Ishikawa (cell line): ENCODE results near the gene GSTA2.

Experiments used
- CEBPB ChIP-seq: IDR thresholded peaks from 2 replicates; pipeline ENCODE4 v1.6.1; 2012
- CREB1 ChIP-seq: IDR thresholded peaks from 2 replicates; pipeline ENCODE4 v1.6.1; 2012; ENCODE audit warnings: low read depth
- EGR1 ChIP-seq: IDR thresholded peaks from 2 replicates; pipeline ENCODE4 v1.6.1; 2012
- EP300 ChIP-seq: IDR thresholded peaks from 2 replicates; pipeline ENCODE4 v1.6.1; 2012; ENCODE audit warnings: borderline replicate concordance
- FOXM1 ChIP-seq: IDR thresholded peaks from 2 replicates; pipeline ENCODE4 v1.6.1; 2012; ENCODE audit warnings: low read depth, borderline replicate concordance
- NFIC ChIP-seq: IDR thresholded peaks from 2 replicates; pipeline ENCODE4 v1.6.1; 2012
- RAD21 ChIP-seq: IDR thresholded peaks from 2 replicates; pipeline ENCODE4 v1.6.1; 2012; ENCODE audit warnings: low read depth
- TAF1 ChIP-seq: IDR thresholded peaks from 2 replicates; pipeline ENCODE4 v1.6.1; 2012; ENCODE audit warnings: low read depth, mild to moderate bottlenecking
- TCF12 ChIP-seq: IDR thresholded peaks from 2 replicates; pipeline ENCODE4 v1.6.1; 2012; ENCODE audit warnings: low read depth
- TEAD4 ChIP-seq: IDR thresholded peaks from 2 replicates; pipeline ENCODE4 v1.6.1; 2012
- YY1 ChIP-seq: IDR thresholded peaks from 2 replicates; pipeline ENCODE4 v1.6.1; 2012; ENCODE audit warnings: low read depth
- ZBTB7A ChIP-seq: IDR thresholded peaks from 2 replicates; pipeline ENCODE4 v1.6.1; 2012; ENCODE audit warnings: low read depth
- TF ChIP-seq, protein P1 (sequence below): IDR thresholded peaks from 2 replicates; pipeline ENCODE4 v1.6.1; 2012
- TF ChIP-seq, protein P2 (sequence below): IDR thresholded peaks from 2 replicates; pipeline ENCODE4 v1.6.1; 2012; ENCODE audit warnings: low read depth, mild to moderate bottlenecking
- TF ChIP-seq, protein P3 (sequence below): IDR thresholded peaks from 2 replicates; pipeline ENCODE4 v1.6.1; 2012

GSTA2 gene

DNA sequence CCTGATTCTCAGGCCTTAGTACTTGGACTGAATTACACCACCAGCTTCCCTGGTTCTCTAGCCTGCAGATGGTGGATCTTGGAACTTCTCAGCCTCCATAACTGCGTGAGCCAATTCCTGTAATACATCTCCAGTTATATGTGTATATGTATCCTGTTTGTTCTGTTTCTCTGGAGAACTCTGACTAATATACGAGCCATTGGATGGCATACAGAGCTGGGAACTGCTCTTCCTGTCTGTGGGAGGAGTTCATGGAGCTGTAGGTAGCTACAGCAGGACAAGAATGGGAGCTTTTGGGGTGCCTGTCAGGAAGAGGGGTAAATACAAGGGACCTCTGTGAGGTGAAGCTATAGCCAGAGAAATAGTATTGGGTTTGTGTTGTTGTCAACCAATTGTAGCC, 51.1 kb downstream of the GSTA2 start:
- TF ChIP-seq EP300 (no peak), NFIC (no peak), EGR1 (no peak)

DNA sequence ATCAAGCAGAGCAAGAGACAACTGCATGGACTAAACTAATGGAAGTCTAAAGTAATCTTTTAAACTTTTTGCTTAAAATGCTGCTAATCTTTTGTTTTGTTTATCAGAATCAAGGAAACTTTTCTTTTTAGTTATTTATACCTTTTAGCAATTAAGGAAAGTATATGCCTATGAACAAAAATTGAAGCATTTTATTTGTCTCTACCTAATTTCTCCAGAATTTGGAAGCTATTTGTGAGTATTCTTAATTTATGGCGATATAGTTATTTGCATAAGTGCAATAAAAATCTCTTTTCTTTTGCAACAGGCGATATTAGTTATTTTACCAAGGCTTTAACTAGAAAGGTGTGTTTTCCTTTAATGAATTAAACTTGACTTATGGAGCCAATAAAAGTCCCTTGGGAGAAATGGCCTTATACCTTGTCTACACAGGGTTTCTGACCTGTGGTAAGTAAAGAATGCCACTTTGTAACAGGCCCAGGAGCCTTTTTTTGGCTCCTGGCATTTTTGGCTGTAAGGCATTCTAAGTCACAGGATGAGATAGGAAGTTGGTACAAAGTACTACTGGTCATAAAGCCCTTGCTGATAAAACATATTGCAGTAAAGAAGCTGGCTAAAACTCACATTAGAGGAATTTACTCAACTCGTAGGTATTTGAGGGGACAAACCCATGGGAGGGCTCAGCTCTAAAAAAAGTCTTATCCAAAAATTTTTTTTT, 55.2 kb downstream of the GSTA2 start:
- TF ChIP-seq YY1 (no peak), TAF1 (no peak), CEBPB (no peak), FOXM1 (no peak), TCF12 (no peak), NFIC (no peak), EGR1 (no peak), CREB1 (no peak), EP300 (no peak), RAD21 (no peak), ZBTB7A (no peak), TEAD4 (no peak)
- TF ChIP-seq, protein P1, sequence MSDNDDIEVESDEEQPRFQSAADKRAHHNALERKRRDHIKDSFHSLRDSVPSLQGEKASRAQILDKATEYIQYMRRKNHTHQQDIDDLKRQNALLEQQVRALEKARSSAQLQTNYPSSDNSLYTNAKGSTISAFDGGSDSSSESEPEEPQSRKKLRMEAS: no peak
- TF ChIP-seq, protein P2, sequence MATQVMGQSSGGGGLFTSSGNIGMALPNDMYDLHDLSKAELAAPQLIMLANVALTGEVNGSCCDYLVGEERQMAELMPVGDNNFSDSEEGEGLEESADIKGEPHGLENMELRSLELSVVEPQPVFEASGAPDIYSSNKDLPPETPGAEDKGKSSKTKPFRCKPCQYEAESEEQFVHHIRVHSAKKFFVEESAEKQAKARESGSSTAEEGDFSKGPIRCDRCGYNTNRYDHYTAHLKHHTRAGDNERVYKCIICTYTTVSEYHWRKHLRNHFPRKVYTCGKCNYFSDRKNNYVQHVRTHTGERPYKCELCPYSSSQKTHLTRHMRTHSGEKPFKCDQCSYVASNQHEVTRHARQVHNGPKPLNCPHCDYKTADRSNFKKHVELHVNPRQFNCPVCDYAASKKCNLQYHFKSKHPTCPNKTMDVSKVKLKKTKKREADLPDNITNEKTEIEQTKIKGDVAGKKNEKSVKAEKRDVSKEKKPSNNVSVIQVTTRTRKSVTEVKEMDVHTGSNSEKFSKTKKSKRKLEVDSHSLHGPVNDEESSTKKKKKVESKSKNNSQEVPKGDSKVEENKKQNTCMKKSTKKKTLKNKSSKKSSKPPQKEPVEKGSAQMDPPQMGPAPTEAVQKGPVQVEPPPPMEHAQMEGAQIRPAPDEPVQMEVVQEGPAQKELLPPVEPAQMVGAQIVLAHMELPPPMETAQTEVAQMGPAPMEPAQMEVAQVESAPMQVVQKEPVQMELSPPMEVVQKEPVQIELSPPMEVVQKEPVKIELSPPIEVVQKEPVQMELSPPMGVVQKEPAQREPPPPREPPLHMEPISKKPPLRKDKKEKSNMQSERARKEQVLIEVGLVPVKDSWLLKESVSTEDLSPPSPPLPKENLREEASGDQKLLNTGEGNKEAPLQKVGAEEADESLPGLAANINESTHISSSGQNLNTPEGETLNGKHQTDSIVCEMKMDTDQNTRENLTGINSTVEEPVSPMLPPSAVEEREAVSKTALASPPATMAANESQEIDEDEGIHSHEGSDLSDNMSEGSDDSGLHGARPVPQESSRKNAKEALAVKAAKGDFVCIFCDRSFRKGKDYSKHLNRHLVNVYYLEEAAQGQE: no peak
- TF ChIP-seq, protein P3, sequence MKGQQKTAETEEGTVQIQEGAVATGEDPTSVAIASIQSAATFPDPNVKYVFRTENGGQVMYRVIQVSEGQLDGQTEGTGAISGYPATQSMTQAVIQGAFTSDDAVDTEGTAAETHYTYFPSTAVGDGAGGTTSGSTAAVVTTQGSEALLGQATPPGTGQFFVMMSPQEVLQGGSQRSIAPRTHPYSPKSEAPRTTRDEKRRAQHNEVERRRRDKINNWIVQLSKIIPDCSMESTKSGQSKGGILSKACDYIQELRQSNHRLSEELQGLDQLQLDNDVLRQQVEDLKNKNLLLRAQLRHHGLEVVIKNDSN: no peak

DNA sequence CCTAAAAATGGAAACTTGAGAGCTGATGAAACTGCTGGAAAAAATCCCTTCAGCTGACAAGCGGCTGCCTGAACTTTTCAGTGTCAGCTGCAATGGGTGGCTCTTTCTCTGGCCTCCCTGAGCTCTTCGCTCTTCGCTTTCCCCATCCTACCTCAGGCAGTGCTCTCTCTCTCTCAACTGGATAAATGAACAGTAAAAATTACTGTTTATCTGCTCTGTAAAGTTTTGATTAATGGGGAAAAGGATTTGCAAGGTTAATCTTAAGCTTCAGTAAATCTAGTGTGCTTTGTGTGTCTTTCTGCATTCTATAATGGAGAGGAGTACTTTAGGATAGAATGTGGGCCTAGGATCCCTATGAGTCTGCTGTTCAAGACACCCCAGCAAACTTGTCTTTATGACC, 57.3 kb downstream of the GSTA2 start:
- TF ChIP-seq, protein P1: no peak
- TF ChIP-seq NFIC (no peak), EP300 (no peak), EGR1 (no peak), TCF12 (no peak), CREB1 (no peak), RAD21 (no peak), YY1 (no peak), TAF1 (no peak), ZBTB7A (no peak), CEBPB (no peak), TEAD4 (no peak), FOXM1 (no peak)
- TF ChIP-seq, protein P3: no peak
- TF ChIP-seq, protein P2: no peak

DNA sequence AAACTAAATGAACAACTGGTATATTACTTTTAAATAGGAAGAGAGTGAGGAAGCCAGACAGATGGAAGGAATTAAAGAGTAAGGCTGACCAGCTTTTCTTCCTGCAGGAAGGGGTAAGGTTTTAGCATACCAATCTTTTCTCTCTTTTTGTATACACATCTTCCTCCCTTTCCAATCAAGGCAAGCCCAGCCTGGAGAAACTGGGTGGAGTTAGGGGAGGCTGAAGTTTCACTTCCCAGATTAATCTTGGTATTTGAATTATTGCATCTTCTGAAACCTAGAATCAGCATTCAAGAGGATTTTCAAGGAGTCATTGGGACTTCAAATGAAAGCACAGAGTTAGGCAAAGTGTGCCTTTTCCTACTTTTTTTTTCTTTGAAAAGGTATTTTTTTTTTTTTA, 59.2 kb downstream of the GSTA2 start:
- TF ChIP-seq YY1 (no peak), FOXM1 (no peak), ZBTB7A (no peak), NFIC (no peak), TCF12 (no peak), CEBPB (no peak), RAD21 (no peak), CREB1 (no peak), TEAD4 (no peak), TAF1 (no peak), EGR1 (no peak), EP300 (no peak)
- TF ChIP-seq, protein P1: no peak
- TF ChIP-seq, protein P3: no peak
- TF ChIP-seq, protein P2: no peak
